Sigmoid colon (tissue), 4 donors: ENCODE data around the gene FAM43B.

Experiments used
- POLR2AphosphoS5 ChIP-seq, 4 donors: sonication (generic); formaldehyde crosslinking; IDR thresholded peaks; one replicate each; pipeline ENCODE4 v1.6.1; 2017; ENCODE audit warnings: antibody characterized with exemption in 4 of 4
- TF ChIP-seq, protein P1 (sequence below), 4 experiments: fragments of 450-650 bp in 3 of 4; fragments of 200-600 bp in 1 of 4; IDR thresholded peaks; one replicate each; pipeline ENCODE4 v1.5.1; 2016 to 2019; ENCODE audit warnings: antibody characterized with exemption in 4 of 4, mild to moderate bottlenecking in 3 of 4, moderate library complexity in 2 of 4

DNA sequence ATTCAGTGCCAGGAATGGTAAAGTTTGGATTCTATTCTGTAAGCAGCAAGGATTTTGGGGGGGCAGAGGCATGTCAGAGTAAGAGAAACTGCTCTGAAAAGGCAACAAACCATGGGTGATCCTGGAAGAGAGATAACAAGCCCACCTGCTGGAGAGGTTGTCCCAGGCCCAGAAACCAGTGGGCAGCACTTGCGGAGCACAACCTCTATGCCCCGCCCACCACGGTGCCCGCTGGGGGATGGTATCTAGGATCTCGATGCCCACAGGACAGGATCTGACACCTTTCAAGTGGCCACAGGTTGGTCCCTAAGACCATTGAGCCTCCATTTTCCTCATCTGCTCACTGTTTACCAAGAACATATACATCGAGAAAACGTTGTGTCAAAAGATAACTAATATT is 24.2 kb upstream of the FAM43B start:
- TF ChIP-seq, protein P1, sequence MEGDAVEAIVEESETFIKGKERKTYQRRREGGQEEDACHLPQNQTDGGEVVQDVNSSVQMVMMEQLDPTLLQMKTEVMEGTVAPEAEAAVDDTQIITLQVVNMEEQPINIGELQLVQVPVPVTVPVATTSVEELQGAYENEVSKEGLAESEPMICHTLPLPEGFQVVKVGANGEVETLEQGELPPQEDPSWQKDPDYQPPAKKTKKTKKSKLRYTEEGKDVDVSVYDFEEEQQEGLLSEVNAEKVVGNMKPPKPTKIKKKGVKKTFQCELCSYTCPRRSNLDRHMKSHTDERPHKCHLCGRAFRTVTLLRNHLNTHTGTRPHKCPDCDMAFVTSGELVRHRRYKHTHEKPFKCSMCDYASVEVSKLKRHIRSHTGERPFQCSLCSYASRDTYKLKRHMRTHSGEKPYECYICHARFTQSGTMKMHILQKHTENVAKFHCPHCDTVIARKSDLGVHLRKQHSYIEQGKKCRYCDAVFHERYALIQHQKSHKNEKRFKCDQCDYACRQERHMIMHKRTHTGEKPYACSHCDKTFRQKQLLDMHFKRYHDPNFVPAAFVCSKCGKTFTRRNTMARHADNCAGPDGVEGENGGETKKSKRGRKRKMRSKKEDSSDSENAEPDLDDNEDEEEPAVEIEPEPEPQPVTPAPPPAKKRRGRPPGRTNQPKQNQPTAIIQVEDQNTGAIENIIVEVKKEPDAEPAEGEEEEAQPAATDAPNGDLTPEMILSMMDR (IDR thresholded peaks at IDR 0.05): no peak
- TF ChIP-seq POLR2AphosphoS5 (IDR thresholded peaks at IDR 0.05): no peak
